ENCODE data around the gene AUTS2.

- TF ChIP-seq CTCF (IDR thresholded peaks at IDR 0.05) (no peak), TCF7L2 (IDR thresholded peaks at IDR 0.05; ENCODE audit: low read depth, low read length) (no peak), SIN3A (IDR thresholded peaks at IDR 0.05; ENCODE audit: borderline replicate concordance, insufficient read depth, low read depth, low read length) (no peak)
Measured at GRCh38 chr7:69738396-69738951, 140.2 kb downstream of the AUTS2 start.

Data from Panc1 (cell line).